HG03066 (cell line): ENCODE results near the gene CLEC17A.

Experiments used
- ATAC-seq: cut with Tn5 transposase; IDR thresholded peaks from one replicate; pipeline ENCODE4 v1.9.1; 2021; ENCODE audit warnings: low read depth; ENCODE audit not compliant: unreplicated experiment

The CLEC17A gene

GRCh38 chr19:14639536-14640277 is 56.8 kb downstream of the CLEC17A start:
- no peak for ATAC-seq

GRCh38 chr19:14648506-14648905 is 65.6 kb downstream of the CLEC17A start:
- no peak for ATAC-seq

- ATAC-seq = no peak
These were observed 66.1 kb downstream of the CLEC17A start for GRCh38 chr19:14649020-14649419.

- no peak for ATAC-seq
These were observed 67.3 kb downstream of the CLEC17A start for GRCh38 chr19:14650161-14650560.

GRCh38 chr19:14654786-14655560 is 72.1 kb downstream of the CLEC17A start:
- ATAC-seq = no peak

- ATAC-seq = no peak
These were observed 72.8 kb downstream of the CLEC17A start for GRCh38 chr19:14655726-14656125.

GRCh38 chr19:14659874-14660489 is 77.1 kb downstream of the CLEC17A start:
- ATAC-seq = no peak

GRCh38 chr19:14661372-14661924 is 78.6 kb downstream of the CLEC17A start:
- no peak for ATAC-seq
